ENCODE results near the gene RFX4.

DNA sequence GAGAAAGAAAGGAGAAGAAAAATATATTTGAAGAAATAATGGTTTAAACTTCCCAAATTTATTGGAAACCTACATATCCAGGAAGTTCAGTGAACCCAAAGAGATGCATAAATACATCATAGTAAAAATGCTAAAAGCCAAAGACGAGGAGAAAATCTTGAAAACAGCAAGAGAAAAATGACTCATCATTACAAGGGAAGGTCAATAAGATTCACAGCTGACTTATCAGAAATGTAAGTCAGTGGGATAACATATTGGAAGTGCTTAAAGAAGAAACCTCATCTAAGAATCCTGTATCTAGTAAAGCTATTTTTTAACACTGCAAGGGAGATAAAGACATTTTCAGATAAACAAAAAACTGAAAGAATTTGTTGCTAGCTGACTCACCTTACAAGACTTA is 211.6 kb downstream of the RFX4 start:
- TF ChIP-seq, protein P1, sequence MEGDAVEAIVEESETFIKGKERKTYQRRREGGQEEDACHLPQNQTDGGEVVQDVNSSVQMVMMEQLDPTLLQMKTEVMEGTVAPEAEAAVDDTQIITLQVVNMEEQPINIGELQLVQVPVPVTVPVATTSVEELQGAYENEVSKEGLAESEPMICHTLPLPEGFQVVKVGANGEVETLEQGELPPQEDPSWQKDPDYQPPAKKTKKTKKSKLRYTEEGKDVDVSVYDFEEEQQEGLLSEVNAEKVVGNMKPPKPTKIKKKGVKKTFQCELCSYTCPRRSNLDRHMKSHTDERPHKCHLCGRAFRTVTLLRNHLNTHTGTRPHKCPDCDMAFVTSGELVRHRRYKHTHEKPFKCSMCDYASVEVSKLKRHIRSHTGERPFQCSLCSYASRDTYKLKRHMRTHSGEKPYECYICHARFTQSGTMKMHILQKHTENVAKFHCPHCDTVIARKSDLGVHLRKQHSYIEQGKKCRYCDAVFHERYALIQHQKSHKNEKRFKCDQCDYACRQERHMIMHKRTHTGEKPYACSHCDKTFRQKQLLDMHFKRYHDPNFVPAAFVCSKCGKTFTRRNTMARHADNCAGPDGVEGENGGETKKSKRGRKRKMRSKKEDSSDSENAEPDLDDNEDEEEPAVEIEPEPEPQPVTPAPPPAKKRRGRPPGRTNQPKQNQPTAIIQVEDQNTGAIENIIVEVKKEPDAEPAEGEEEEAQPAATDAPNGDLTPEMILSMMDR (optimal IDR thresholded peaks at IDR 0.05 in 1 of 3, IDR thresholded peaks at IDR 0.05 in 1 of 3, conservative IDR thresholded peaks at IDR 0.05 in 1 of 3; ENCODE audit: extremely low read depth in 1 of 3, insufficient read depth in 2 of 3, low read length in 3 of 3), result no peak
- no peak for TF ChIP-seq EZH2 (IDR thresholded peaks at IDR 0.05; ENCODE audit: low read length)

Measured in keratinocyte (primary cell).